ENCODE results near the gene SPRED2. TPM values are rescaled to one million over a fixed set of nuclear protein-coding genes. Genes with fewer than 3 reads are reported as not detected.
"Not testable (repeated sequence)": the region's sequence is repeated elsewhere in the genome, so short reads cannot be mapped to it uniquely, and the experiment has no call there.

The SPRED2 gene
- total RNA-seq, 2 donors from 2014 or later: 3.1 to 4.3 TPM

DNA sequence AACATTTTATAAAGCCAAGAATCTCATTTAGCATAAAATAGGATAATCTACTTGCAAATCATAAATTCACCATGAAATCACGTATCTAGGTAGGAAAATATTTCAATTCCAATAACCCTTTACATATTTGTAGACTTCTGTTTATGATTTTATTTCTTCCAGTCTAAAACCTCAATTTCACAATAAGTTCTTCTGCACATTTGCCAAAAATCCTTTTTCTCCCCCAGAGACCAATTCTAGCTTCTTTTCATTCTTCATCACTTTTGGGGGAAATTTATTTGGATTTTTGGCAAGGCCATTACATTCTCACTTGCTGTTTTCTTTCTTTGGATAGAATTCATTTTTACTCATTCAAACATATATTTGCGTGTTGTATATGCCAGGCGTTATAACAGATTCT, 86.8 kb downstream of the SPRED2 start:
- ATAC-seq (replicated peaks in 1 of 2): no peak
- Mint-ChIP-seq H3K27ac (no peak overlapping the region), H3K4me1 (ENCODE audit: low read depth) (peaks cover 4% of the 10 kb centered on the region)

DNA sequence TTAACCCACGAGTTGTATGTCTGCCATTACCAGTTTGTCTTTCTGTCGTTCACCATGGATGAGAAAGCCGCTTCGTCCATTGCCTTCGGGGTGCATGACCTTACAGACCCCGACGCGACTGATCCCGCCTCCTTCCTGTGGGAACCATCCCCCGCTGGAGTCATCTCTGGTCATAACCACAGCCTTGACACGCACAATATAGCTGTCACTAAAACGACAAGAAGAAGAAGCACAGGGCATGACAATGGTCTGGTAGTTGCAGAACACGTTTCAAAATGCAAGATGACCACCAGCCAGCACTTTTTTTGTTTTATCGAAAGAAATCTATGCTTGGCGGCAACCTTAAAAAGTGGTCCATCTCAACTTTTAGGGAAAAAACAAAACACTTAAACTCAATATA, 87.7 kb downstream of the SPRED2 start:
- peaks cover 0 to 3% of the 10 kb centered on the region in 2 donors for H3K36me3 Mint-ChIP-seq (ENCODE audit: insufficient read depth in 2 of 2)
- ATAC-seq (replicated peaks in 1 of 2) (no peak), DNase-seq (no peak)
- H3K9me3 Mint-ChIP-seq: peaks cover 0 to 3% of the 10 kb centered on the region in 2 donors
- no peak overlapping the region for H3K4me3 Mint-ChIP-seq
- no peaks in the 10 kb centered on the region for H3K4me1 Mint-ChIP-seq (ENCODE audit: low read depth)
- no peak overlapping the region for H3K27ac Mint-ChIP-seq
- H3K27me3 Mint-ChIP-seq (ENCODE audit: low read depth): peaks cover 17% of the 10 kb centered on the region

More for the DNA sequence above, 86.8 kb downstream of the SPRED2 start:
- no peak for DNase-seq
- H3K27me3 Mint-ChIP-seq (ENCODE audit: low read depth): peaks cover 17% of the 10 kb centered on the region
- H3K4me3 Mint-ChIP-seq: no peak overlapping the region
- H3K9me3 Mint-ChIP-seq: peaks cover 0 to 3% of the 10 kb centered on the region in 2 donors
- peaks cover 0 to 3% of the 10 kb centered on the region in 2 donors for H3K36me3 Mint-ChIP-seq (ENCODE audit: insufficient read depth in 2 of 2)

DNA sequence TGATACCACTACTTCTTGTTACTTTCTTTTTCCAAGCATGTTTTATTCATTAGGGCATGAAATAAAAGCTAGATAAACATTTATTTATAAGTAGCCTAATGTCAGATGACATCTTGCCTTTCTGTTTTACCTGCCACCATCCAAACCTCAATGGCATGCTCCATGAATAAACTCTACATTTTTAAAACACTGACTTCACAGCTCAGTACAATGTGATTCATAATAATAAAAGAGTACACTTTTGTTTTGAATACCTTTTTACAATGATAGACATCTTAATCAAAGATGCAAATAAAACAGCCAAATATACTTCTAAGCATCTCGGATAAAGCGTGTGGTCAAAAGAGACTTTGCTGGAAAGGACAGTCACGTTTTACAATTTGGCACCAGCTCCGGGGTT, 88.2 kb downstream of the SPRED2 start:
- H3K27ac Mint-ChIP-seq: no peak overlapping the region
- H3K27me3 Mint-ChIP-seq (ENCODE audit: low read depth): peaks cover 17% of the 10 kb centered on the region
- DNase-seq (no peak), ATAC-seq (replicated peaks in 1 of 2) (peak in 1 of 2 donors; percentile 38)
- H3K36me3 Mint-ChIP-seq (ENCODE audit: insufficient read depth in 2 of 2): peaks cover 0 to 3% of the 10 kb centered on the region in 2 donors
- H3K4me3 Mint-ChIP-seq: peak overlapping the region in 1 of 2 donors; percentile 54
- no peaks in the 10 kb centered on the region for H3K4me1 Mint-ChIP-seq (ENCODE audit: low read depth)
- peaks cover 0 to 3% of the 10 kb centered on the region in 2 donors for H3K9me3 Mint-ChIP-seq

DNA sequence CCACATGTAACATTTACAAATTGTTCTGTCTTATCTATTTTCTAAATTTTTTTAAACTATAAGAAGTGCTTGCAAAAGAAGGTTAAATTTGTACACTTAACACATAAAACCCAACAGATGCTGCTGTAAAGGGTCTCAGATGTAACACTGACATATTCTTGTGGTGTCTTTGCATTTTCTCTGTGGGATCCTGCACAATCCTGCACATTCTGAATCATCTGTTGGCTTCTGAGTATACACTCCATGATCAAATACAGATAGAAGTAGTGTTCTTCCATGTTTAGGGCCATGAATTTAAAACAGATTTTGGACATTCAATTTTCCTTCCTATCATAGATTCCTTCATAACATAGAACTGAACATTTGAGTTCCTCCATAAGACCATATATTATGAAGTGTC, 89.0 kb downstream of the SPRED2 start:
- Mint-ChIP-seq H3K36me3 (ENCODE audit: insufficient read depth in 2 of 2) (peaks cover 0 to 3% of the 10 kb centered on the region in 2 donors), H3K4me1 (ENCODE audit: low read depth) (no peaks in the 10 kb centered on the region), H3K9me3 (peaks cover 0 to 3% of the 10 kb centered on the region in 2 donors), H3K4me3 (no peak overlapping the region), H3K27me3 (ENCODE audit: low read depth) (peaks cover 17% of the 10 kb centered on the region), H3K27ac (no peak overlapping the region)
- DNase-seq: no peak
- ATAC-seq (replicated peaks in 1 of 2): no peak

DNA sequence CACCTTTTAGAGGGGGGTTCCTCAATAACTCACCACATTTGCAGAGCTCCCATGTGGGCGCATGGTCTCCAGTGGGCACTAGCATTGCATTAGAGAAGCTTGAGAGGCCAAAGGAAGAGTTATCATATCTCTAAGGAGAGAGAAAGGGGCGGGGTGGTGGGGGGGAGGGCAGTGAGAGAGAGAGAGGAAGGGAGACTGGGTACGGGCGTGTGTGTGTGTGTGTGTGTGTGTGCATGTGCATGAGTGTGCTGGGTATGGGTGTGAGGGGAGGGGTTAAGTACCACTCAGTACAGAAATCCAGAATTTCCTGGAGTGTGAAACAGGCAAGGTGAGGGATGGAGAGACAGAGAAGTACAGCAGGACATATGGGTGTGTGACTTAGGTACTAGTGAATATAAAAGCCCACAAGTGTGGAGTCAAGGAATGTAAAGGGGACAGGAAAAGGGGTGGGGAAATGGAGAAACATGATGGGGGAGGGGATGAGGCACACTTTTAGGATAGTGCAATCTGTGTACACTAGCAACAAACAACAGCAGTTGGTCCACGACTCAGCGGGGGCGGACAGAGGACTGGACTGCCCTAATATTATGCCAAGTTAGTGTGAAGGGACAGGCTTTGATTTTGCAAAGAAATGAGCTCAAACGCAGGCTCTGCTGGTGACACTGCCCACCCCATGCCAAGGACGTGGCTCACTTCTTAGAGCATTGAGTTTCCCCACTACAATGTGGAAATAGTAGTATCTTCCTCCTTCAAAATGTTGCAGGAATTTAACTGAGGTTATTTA, 91.3 kb downstream of the SPRED2 start:
- H3K4me3 Mint-ChIP-seq: no peak overlapping the region
- H3K9me3 Mint-ChIP-seq: no peaks in the 10 kb centered on the region
- H3K4me1 Mint-ChIP-seq (ENCODE audit: low read depth): no peaks in the 10 kb centered on the region
- H3K27me3 Mint-ChIP-seq (ENCODE audit: low read depth): no peaks in the 10 kb centered on the region
- ATAC-seq (replicated peaks in 1 of 2) (no peak), DNase-seq (no peak)
- H3K36me3 Mint-ChIP-seq (ENCODE audit: insufficient read depth in 2 of 2): no peaks in the 10 kb centered on the region
- H3K27ac Mint-ChIP-seq: no peak overlapping the region

DNA sequence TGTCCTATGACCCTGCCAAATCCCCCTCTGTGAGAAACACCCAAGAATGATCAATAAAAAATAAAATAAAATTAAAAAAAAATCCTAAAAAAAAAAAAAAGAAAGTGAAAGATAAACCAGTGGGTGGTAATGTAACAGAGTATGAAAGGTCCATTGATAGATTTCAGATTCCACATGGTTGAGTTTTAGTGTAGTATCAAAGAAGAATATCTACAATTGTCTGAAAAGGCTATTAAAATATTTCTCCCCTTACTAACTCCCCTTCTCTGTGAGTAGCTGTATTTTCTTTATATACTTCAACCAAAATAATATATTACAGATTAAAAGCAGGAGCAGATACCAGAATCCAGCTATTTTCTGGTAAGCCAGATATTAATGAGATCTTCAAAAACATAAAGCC, 92.8 kb downstream of the SPRED2 start:
- Mint-ChIP-seq H3K27ac (no peak overlapping the region), H3K36me3 (ENCODE audit: insufficient read depth in 2 of 2) (no peaks in the 10 kb centered on the region), H3K9me3 (no peaks in the 10 kb centered on the region), H3K27me3 (ENCODE audit: low read depth) (no peaks in the 10 kb centered on the region), H3K4me1 (ENCODE audit: low read depth) (no peaks in the 10 kb centered on the region), H3K4me3 (no peak overlapping the region)
- no peak for DNase-seq
- ATAC-seq (replicated peaks in 1 of 2): no peak

DNA sequence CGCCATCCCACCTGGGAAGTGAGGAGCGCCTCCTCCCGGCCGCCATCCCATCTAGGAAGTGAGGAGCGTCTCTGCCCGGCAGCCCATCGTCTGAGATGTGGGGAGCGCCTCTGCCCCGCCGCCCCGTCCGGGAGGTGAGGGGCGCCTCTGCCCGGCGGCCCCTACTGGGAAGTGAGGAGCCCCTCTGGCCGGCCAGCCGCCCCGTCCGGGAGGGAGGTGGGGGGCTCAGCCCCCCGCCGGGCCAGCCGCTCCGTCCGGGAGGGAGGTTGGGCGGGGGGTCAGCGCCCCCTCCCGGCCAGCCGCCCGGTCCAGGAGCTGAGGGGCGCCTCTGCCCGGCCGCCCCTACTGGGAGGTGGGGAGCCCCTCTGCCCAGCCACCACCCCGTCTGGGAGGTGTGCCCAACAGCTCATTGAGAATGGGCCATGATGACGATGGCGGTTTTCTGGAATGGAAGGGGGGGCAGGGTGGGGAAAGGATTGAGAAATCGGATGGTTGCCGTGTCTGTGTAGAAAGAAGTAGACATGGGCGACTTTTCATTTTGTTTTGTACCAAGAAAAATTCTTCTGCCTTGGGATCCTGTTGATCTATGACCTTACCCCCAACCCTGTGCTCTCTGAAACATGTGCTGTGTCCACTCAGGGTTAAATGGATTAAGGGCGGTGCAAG, 93.4 kb downstream of the SPRED2 start:
- not testable (repeated sequence) for H3K4me3 Mint-ChIP-seq; H3K27ac Mint-ChIP-seq; H3K36me3 Mint-ChIP-seq (ENCODE audit: insufficient read depth in 2 of 2); DNase-seq; ATAC-seq (replicated peaks in 1 of 2); H3K9me3 Mint-ChIP-seq; H3K4me1 Mint-ChIP-seq (ENCODE audit: low read depth); H3K27me3 Mint-ChIP-seq (ENCODE audit: low read depth)

DNA sequence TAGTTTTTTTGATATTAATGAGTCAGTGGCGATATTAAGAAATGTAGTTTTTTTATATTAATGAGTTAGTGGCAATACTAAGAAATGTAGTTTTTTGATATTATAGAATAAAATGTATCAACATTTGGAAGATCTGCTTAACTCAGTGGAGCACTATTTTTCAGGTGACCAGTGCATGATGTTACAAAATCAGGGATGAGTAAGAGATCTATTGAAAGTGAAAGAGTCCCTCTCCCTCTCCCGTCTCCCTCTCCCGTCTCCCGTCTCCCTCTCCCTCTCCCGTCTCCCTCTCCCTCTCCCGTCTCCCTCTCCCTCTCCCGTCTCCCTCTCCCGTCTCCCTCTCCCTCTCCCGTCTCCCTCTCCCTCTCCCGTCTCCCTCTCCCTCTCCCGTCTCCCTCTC, 94.5 kb downstream of the SPRED2 start:
- not testable (repeated sequence) for H3K27ac Mint-ChIP-seq; H3K27me3 Mint-ChIP-seq (ENCODE audit: low read depth); ATAC-seq (replicated peaks in 1 of 2); H3K4me3 Mint-ChIP-seq; DNase-seq; H3K9me3 Mint-ChIP-seq; H3K4me1 Mint-ChIP-seq (ENCODE audit: low read depth); H3K36me3 Mint-ChIP-seq (ENCODE audit: insufficient read depth in 2 of 2)

DNA sequence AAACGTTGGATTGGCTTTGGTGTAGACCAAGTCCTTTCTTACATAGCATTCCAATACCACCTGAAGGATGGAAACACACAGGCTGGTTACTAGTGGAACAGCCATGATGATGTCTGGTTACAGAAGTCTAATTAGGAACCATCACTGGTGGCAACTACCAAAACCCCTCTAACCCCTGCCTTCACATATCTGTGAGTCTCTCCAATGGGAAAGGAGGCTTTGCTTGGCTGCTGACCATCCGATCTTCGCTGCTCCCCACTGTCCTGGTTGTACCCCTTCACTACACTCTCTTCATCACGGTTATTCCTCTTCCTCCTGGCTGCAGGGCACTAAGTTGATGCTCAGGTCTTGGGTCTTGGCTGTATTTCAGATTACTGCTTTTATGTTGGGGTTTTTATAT, 97.7 kb downstream of the SPRED2 start:
- Mint-ChIP-seq H3K27ac (no peak overlapping the region), H3K4me3 (no peak overlapping the region), H3K4me1 (ENCODE audit: low read depth) (no peaks in the 10 kb centered on the region), H3K9me3 (no peaks in the 10 kb centered on the region), H3K36me3 (ENCODE audit: insufficient read depth in 2 of 2) (no peaks in the 10 kb centered on the region), H3K27me3 (ENCODE audit: low read depth) (no peaks in the 10 kb centered on the region)
- ATAC-seq (replicated peaks in 1 of 2): no peak
- DNase-seq: no peak

DNA sequence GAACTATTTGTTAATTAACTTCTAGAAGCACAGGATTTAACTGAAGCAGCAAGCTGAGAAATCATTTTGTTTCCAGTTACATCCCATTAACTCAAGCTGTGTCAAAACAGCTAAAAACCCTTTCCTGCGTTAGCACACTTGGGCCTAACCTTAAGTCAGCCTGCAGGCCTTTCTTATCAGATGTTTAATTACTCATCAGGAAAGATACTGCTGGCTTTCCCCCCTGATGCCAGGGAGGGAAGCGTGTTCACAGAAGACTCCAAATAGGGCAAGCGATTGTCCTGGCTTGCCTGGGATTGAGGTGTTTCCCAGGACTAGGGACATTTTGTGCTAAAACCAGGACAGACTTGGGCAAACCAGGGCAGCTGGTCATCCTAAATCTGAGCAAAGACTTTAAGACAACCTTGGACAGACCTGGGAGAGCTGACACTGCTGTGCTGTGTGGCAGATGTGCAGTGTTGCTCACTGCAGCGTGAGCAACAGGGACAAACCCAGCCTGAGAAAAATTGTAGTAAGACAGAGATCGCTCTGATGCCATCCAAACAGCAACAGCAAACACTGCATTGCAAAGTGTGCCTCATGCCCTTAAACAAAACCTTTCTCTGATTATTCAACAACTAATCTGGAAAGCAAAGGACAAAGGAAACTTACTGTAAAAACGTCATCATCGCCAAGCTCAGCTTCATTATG, 100.9 kb downstream of the SPRED2 start:
- DNase-seq: no peak
- no peaks in the 10 kb centered on the region for H3K36me3 Mint-ChIP-seq (ENCODE audit: insufficient read depth in 2 of 2)
- ATAC-seq (replicated peaks in 1 of 2): no peak

DNA sequence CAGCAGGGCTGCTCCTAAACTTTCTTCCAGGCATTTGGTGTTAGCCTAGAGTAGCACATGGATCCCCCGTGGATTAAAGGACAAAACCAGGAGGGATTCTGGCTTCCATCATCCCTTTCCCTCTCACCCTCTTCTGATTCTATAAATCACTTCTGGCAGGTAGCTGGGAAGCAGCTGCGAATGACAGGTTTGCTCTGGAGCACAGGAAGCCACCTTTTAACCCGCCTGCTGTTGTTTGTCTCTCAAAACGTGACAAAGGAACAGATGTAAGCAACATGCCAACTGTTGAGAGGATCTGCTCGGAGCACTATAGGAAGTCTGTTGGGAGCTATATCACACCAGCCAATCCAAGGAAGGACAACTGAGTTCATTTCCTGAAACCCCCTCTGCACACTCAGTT, 102.9 kb downstream of the SPRED2 start:
- no peaks in the 10 kb centered on the region for H3K9me3 Mint-ChIP-seq
- H3K4me3 Mint-ChIP-seq: no peak overlapping the region
- no peaks in the 10 kb centered on the region for H3K4me1 Mint-ChIP-seq (ENCODE audit: low read depth)
- no peak overlapping the region for H3K27ac Mint-ChIP-seq
- H3K36me3 Mint-ChIP-seq (ENCODE audit: insufficient read depth in 2 of 2): no peaks in the 10 kb centered on the region
- no peaks in the 10 kb centered on the region for H3K27me3 Mint-ChIP-seq (ENCODE audit: low read depth)
- ATAC-seq (replicated peaks in 1 of 2) (no peak), DNase-seq (no peak)

More for the DNA sequence above, 100.9 kb downstream of the SPRED2 start:
- Mint-ChIP-seq H3K9me3 (no peaks in the 10 kb centered on the region), H3K4me3 (no peak overlapping the region), H3K4me1 (ENCODE audit: low read depth) (no peaks in the 10 kb centered on the region), H3K27me3 (ENCODE audit: low read depth) (no peaks in the 10 kb centered on the region), H3K27ac (no peak overlapping the region)

DNA sequence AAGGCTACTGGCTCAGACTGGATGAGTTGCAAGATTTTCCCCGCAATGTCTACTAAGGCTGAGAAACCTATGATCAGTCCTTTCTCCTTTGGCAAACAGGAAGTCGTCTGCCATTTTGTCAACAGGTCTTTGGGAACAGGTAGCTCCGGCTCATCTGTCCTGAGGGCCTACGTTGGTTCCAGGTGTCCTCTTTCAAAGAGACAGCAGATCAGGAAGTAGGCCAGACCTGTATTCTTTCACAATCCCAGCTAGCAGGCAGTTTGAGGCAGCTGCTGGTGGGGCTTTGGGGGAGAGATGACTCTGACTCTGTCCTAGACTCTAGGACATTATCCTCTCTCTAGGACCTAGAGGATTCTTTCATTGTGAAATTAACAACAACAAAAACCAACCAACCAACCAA, 106.1 kb downstream of the SPRED2 start:
- Mint-ChIP-seq H3K4me3 (no peak overlapping the region), H3K4me1 (ENCODE audit: low read depth) (no peaks in the 10 kb centered on the region), H3K9me3 (no peaks in the 10 kb centered on the region), H3K36me3 (ENCODE audit: insufficient read depth in 2 of 2) (no peaks in the 10 kb centered on the region), H3K27me3 (ENCODE audit: low read depth) (no peaks in the 10 kb centered on the region), H3K27ac (no peak overlapping the region)
- no peak for DNase-seq
- no peak for ATAC-seq (replicated peaks in 1 of 2)

DNA sequence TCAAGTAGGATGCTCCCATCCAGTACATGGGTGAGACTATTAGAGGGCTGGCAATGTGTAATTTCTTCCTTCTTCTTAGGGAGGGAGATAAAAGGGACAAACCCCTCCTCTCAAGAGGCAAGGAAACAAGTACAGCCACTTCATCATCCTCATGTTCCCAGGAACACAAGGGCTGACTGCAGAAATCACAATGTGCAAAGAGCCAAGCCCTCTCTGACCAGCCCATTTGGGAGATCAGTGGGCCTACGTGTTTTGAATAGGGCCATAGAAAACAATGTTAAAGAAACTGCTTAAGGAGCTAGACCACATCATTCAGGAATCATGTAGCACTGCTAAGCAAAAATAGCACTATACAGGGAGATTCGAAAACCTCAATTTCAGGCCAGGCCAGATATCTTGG, 107.3 kb downstream of the SPRED2 start:
- no peak for DNase-seq
- H3K36me3 Mint-ChIP-seq (ENCODE audit: insufficient read depth in 2 of 2): no peaks in the 10 kb centered on the region
- peaks cover 12% of the 10 kb centered on the region for H3K4me1 Mint-ChIP-seq (ENCODE audit: low read depth)
- H3K9me3 Mint-ChIP-seq: no peaks in the 10 kb centered on the region
- no peaks in the 10 kb centered on the region for H3K27me3 Mint-ChIP-seq (ENCODE audit: low read depth)
- no peak overlapping the region for H3K4me3 Mint-ChIP-seq
- no peak overlapping the region for H3K27ac Mint-ChIP-seq
- no peak for ATAC-seq (replicated peaks in 1 of 2)
